HepG2 (cell line): ENCODE results near the gene CD72. TPM values are rescaled to one million over a fixed set of nuclear protein-coding genes. Genes with fewer than 3 reads are reported as not detected.

ENCODE experiments used
- CC2D1A ChIP-seq: sonication (generic); formaldehyde crosslinking; IDR thresholded peaks from 2 replicates; pipeline ENCODE4 v1.8.1; 2023; ENCODE audit warnings: mild to moderate bottlenecking, missing genetic modification reagents
- ETS1 ChIP-seq: sonication (generic); formaldehyde crosslinking; IDR thresholded peaks from 2 replicates; pipeline ENCODE4 v1.4.0; 2020; ENCODE audit warnings: missing genetic modification reagents
- HMGA1 ChIP-seq: sonication (generic); formaldehyde crosslinking; conservative IDR thresholded peaks from 2 replicates; pipeline ENCODE4 v1.4.0; 2020; ENCODE audit warnings: missing genetic modification reagents
- KLF16 ChIP-seq, 2 experiments: sonication (generic) in 1 of 2; formaldehyde crosslinking in 1 of 2; IDR thresholded peaks; 2 replicates each; pipeline versions ENCODE4 v1.6.1 to v1.8.0; 2016 to 2023; ENCODE audit warnings: missing genetic modification reagents in 2 of 2, missing compliant biosample characterization in 1 of 2
- PAXIP1 ChIP-seq: sonication (generic); formaldehyde crosslinking; conservative IDR thresholded peaks from 2 replicates; pipeline ENCODE4 v1.4.0; 2020; ENCODE audit warnings: mild to moderate bottlenecking, missing genetic modification reagents, moderate library complexity
- POGZ ChIP-seq: sonication (generic); formaldehyde crosslinking; IDR thresholded peaks from 2 replicates; pipeline ENCODE4 v1.4.0; 2020; ENCODE audit warnings: mild to moderate bottlenecking, missing genetic modification reagents
- PRPF4 ChIP-seq: fragments of 200-400 bp; formaldehyde crosslinking; IDR thresholded peaks from 2 replicates; pipeline ENCODE4 v1.6.1; 2016; ENCODE audit warnings: low read length, low read depth; ENCODE audit not compliant: poor library complexity, severe bottlenecking
- RFX5 ChIP-seq: IDR thresholded peaks from 2 replicates; pipeline ENCODE4 v1.6.1; 2011; ENCODE audit warnings: low read depth, low read length, improper control_type of control experiment
- THAP11 ChIP-seq: IDR thresholded peaks from 2 replicates; pipeline ENCODE4 v1.6.1; 2016; ENCODE audit warnings: missing biosample characterization, missing genetic modification reagents
- ZFP91 ChIP-seq: sonication (generic); formaldehyde crosslinking; IDR thresholded peaks from 2 replicates; pipeline ENCODE4 v1.9.0; 2022; ENCODE audit warnings: missing genetic modification reagents, mild to moderate bottlenecking, borderline replicate concordance
- ZNF101 ChIP-seq: sonication (generic); formaldehyde crosslinking; IDR thresholded peaks from 2 replicates; pipeline ENCODE4 v1.4.0; 2020; ENCODE audit warnings: mild to moderate bottlenecking, low read depth, missing genetic modification reagents, borderline replicate concordance
- ZNF124 ChIP-seq: sonication (generic); formaldehyde crosslinking; IDR thresholded peaks from 2 replicates; pipeline ENCODE4 v1.4.0; 2020; ENCODE audit warnings: missing genetic modification reagents
- ZNF20 ChIP-seq: sonication (generic); formaldehyde crosslinking; IDR thresholded peaks from 2 replicates; pipeline ENCODE4 v1.4.0; 2020; ENCODE audit warnings: mild to moderate bottlenecking, moderate library complexity, missing genetic modification reagents
- ZNF280B ChIP-seq: sonication (generic); formaldehyde crosslinking; IDR thresholded peaks from 2 replicates; pipeline ENCODE4 v1.5.0; 2020; ENCODE audit warnings: missing genetic modification reagents, mild to moderate bottlenecking, borderline replicate concordance
- ZNF44 ChIP-seq: sonication (generic); formaldehyde crosslinking; IDR thresholded peaks from 2 replicates; pipeline ENCODE4 v1.5.1; 2020; ENCODE audit warnings: mild to moderate bottlenecking, missing genetic modification reagents
- ZNF720 ChIP-seq: sonication (generic); formaldehyde crosslinking; IDR thresholded peaks from 2 replicates; pipeline ENCODE4 v1.4.0; 2020; ENCODE audit warnings: missing genetic modification reagents
- ZNF816 ChIP-seq: sonication (generic); formaldehyde crosslinking; IDR thresholded peaks from 2 replicates; pipeline ENCODE4 v1.8.0; 2022; ENCODE audit warnings: missing genetic modification reagents, mild to moderate bottlenecking, borderline replicate concordance
- polyA plus RNA-seq, 8 experiments: library from polyadenylated mRNA; depleted of rRNA in 3 of 8; stranded (reverse) in 7 of 8; unstranded in 1 of 8; fragments of >200 nt; fragmentation: Illumina TruSeq in 4 of 8; extraction: Trizol in 4 of 8; gene quantifications; 2 replicates each; pipeline versions ENCODE4 v1.2.1 to v1.2.3, GENCODE V29; 2011 to 2016; ENCODE audit warnings: low read depth in 4 of 8, missing spikeins in 1 of 8, mixed read lengths in 1 of 8; ENCODE audit not compliant: insufficient read depth in 1 of 8
- total RNA-seq, 5 experiments: library from RNA; depleted of rRNA; stranded (reverse); fragments of >200 nt; fragmentation: Illumina TruSeq; extraction: Trizol; gene quantifications; 2 replicates each; pipeline ENCODE4 v1.2.3, GENCODE V29; 2016; ENCODE audit warnings: low read depth in 1 of 5

The CD72 gene
- total and polyA plus RNA-seq, 2 of the 13 experiments (the other 11 are each of a cell fraction or from before 2014, with no cell fraction given): 0.18 to 1.1 TPM

GRCh38 chr9:35658137-35658967 is 40.1 kb upstream of the CD72 start, which contains the start of gene CCDC107 (continued):
- TF ChIP-seq ZNF20: peak; percentile 37; the same call in 1 of the 2 replicates
- 0 out of 2 replicates have a peak, but pooled peaks have one; percentile 2 for TF ChIP-seq PAXIP1 (CRISPR knock-in tag)
- no peak for TF ChIP-seq RFX5
- TF ChIP-seq CC2D1A (CRISPR knock-in tag): no peak
- TF ChIP-seq ZFP91 (CRISPR knock-in tag): peak; percentile 88
- no peak for TF ChIP-seq ZNF124 (CRISPR knock-in tag)
- 0 out of 2 replicates have a peak, but pooled peaks have one; percentile 85 for TF ChIP-seq ZNF816 (CRISPR knock-in tag)
- TF ChIP-seq ZNF44 (CRISPR knock-in tag): peak; percentile 18; the same call in 1 of the 2 replicates
- TF ChIP-seq ZNF101 (CRISPR knock-in tag): 0 out of 2 replicates have a peak, but pooled peaks have one; percentile 52
- peak; percentile 37 for TF ChIP-seq ZNF280B (CRISPR knock-in tag)
- TF ChIP-seq THAP11: peak; percentile 58; the same call in 1 of the 2 replicates
- no peak for TF ChIP-seq PRPF4
- no peak for TF ChIP-seq ZNF720 (CRISPR knock-in tag)
- TF ChIP-seq ETS1: no peak
- no peak for TF ChIP-seq HMGA1 (CRISPR knock-in tag)
- 0 out of 4 replicates have a peak, but pooled peaks of 1 of the 2 experiments have one; percentile 27 for TF ChIP-seq KLF16 (CRISPR knock-in tag; IDR thresholded peaks at IDR 0.05)
- peak; percentile 77 for TF ChIP-seq POGZ (CRISPR knock-in tag)
